Mesothelial cell of epicardium (in vitro differentiated cells): ENCODE data around the gene STARD13. TPM values are rescaled to one million over a fixed set of nuclear protein-coding genes. Genes with fewer than 3 reads are reported as not detected.
A peak's percentile ranks its signal among the peaks of the same experiment; 100 is the strongest.

Experiments
- DNase-seq, 2 experiments: peaks; one replicate each; pipeline ENCODE4 v3.0.0; 2021; ENCODE audit warnings: low spot score in 2 of 2; ENCODE audit not compliant: unreplicated experiment in 2 of 2
- H3K27ac Mint-ChIP-seq: 2 replicates; pipeline ENCODE4 v1.8.0; 2021; ENCODE audit warnings: mixed read lengths
- H3K27me3 Mint-ChIP-seq: 2 replicates; pipeline ENCODE4 v1.8.0; 2021; ENCODE audit warnings: low read depth, mixed read lengths
- H3K36me3 Mint-ChIP-seq: 2 replicates; pipeline ENCODE4 v1.8.0; 2021; ENCODE audit warnings: mixed read lengths
- H3K4me1 Mint-ChIP-seq: 2 replicates; pipeline ENCODE4 v1.8.0; 2021; ENCODE audit warnings: mixed read lengths
- H3K4me3 Mint-ChIP-seq: 2 replicates; pipeline ENCODE4 v1.8.0; 2021; ENCODE audit warnings: mild to moderate bottlenecking, moderate library complexity, mixed read lengths
- H3K9me3 Mint-ChIP-seq: 2 replicates; pipeline ENCODE4 v1.8.0; 2021; ENCODE audit warnings: mixed read lengths
- CTCF ChIP-seq: fragments of 200-600 bp; sonication (generic); IDR thresholded peaks from one replicate; pipeline ENCODE4 v1.5.0; 2021; ENCODE audit warnings: antibody characterized with exemption; ENCODE audit not compliant: unreplicated experiment
- total RNA-seq: library from RNA; stranded (reverse); gene quantifications from 3 replicates; pipeline ENCODE4 v1.2.1, GENCODE V29; 2021

Gene STARD13
- total RNA-seq, 1 donor from 2014 or later: 23.0 TPM

GRCh38 chr13:33280279-33280905 is 5.2 kb downstream of the STARD13 start:
- H3K27me3 Mint-ChIP-seq: no peaks in the 10 kb centered on the region
- peak overlapping the region; percentile 93 for H3K27ac Mint-ChIP-seq
- no peaks in the 10 kb centered on the region for H3K9me3 Mint-ChIP-seq
- no peaks in the 10 kb centered on the region for H3K36me3 Mint-ChIP-seq
- no peak for TF ChIP-seq CTCF
- no peak for DNase-seq
- no peak overlapping the region for H3K4me3 Mint-ChIP-seq
- H3K4me1 Mint-ChIP-seq: peaks cover 78% of the 10 kb centered on the region

GRCh38 chr13:33279414-33280278 is 5.9 kb downstream of the STARD13 start:
- no peaks in the 10 kb centered on the region for H3K9me3 Mint-ChIP-seq
- TF ChIP-seq CTCF: no peak
- no peak for DNase-seq
- H3K36me3 Mint-ChIP-seq: no peaks in the 10 kb centered on the region
- H3K4me1 Mint-ChIP-seq: peaks cover 75% of the 10 kb centered on the region
- no peak overlapping the region for H3K4me3 Mint-ChIP-seq
- H3K27me3 Mint-ChIP-seq: no peaks in the 10 kb centered on the region
- peak overlapping the region; percentile 93 for H3K27ac Mint-ChIP-seq

GRCh38 chr13:33278913-33279312 is 6.6 kb downstream of the STARD13 start:
- peak overlapping the region; percentile 80 for H3K27ac Mint-ChIP-seq
- H3K27me3 Mint-ChIP-seq: no peaks in the 10 kb centered on the region
- peaks cover 75% of the 10 kb centered on the region for H3K4me1 Mint-ChIP-seq
- peaks cover 4% of the 10 kb centered on the region for H3K36me3 Mint-ChIP-seq
- H3K4me3 Mint-ChIP-seq: no peak overlapping the region
- no peaks in the 10 kb centered on the region for H3K9me3 Mint-ChIP-seq
- no peak for DNase-seq
- no peak for TF ChIP-seq CTCF

GRCh38 chr13:33277946-33278345 is 7.6 kb downstream of the STARD13 start:
- no peak for DNase-seq
- Mint-ChIP-seq H3K4me1 (peaks cover 79% of the 10 kb centered on the region), H3K27ac (peak overlapping the region; percentile 80), H3K9me3 (no peaks in the 10 kb centered on the region), H3K36me3 (peaks cover 4% of the 10 kb centered on the region), H3K27me3 (no peaks in the 10 kb centered on the region), H3K4me3 (no peak overlapping the region)
- TF ChIP-seq CTCF: no peak

- Mint-ChIP-seq H3K9me3 (no peaks in the 10 kb centered on the region), H3K4me1 (peaks cover 81% of the 10 kb centered on the region), H3K27ac (peak overlapping the region; percentile 80), H3K4me3 (no peak overlapping the region), H3K27me3 (no peaks in the 10 kb centered on the region), H3K36me3 (peaks cover 4% of the 10 kb centered on the region)
- no peak for TF ChIP-seq CTCF
- DNase-seq: no peak
These were observed 8.4 kb downstream of the STARD13 start for GRCh38 chr13:33277037-33277740.
